SH-SY5Y (cell line): ENCODE results near the gene HS6ST2.

Experiments used
- GATA2 ChIP-seq: IDR thresholded peaks from 2 replicates; pipeline ENCODE4 v1.6.1; 2011; ENCODE audit warnings: mild to moderate bottlenecking, low read depth, low read length
- GATA3 ChIP-seq: IDR thresholded peaks from 2 replicates; pipeline ENCODE4 v1.6.1; 2011; ENCODE audit warnings: low read depth, mild to moderate bottlenecking, low read length, moderate library complexity

DNA sequence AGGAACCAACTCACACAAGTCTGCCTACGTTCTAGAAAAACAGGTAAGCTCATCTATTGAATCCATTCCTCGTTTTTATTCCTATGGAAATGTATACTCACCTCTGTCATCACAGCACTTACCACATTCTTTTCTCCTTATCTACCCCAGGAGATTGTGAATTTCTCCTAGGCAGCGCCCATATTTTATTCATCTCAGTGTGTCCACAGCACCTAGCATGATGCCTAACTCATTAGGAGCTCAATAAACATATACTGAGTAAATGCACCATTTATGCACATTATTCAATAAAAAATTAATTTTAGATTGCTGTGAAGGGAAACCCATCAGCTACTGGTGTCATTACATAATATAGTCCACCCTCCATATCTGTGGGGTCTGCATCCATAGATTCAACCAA lies 363.4 kb downstream of the HS6ST2 start:
- TF ChIP-seq GATA3 (no peak), GATA2 (no peak)
